Esophagus muscularis mucosa (tissue), 4 donors: Measurements from ENCODE around the gene ST6GALNAC3.

Source experiments
- EP300 ChIP-seq: sonication (generic); formaldehyde crosslinking; IDR thresholded peaks from one replicate; pipeline ENCODE4 v1.6.1; 2017; ENCODE audit warnings: antibody characterized with exemption
- POLR2A ChIP-seq: fragments of 450-650 bp; IDR thresholded peaks from one replicate; pipeline ENCODE4 v1.6.1; 2017; ENCODE audit warnings: antibody characterized with exemption, moderate library complexity, mild to moderate bottlenecking, low read depth
- POLR2AphosphoS5 ChIP-seq, 2 donors: sonication (generic); formaldehyde crosslinking; IDR thresholded peaks; one replicate each; pipeline ENCODE4 v1.6.1; 2017; ENCODE audit warnings: antibody characterized with exemption in 2 of 2
- TF ChIP-seq, protein P1 (sequence below), 3 experiments: fragments of 200-600 bp in 2 of 3; fragments of 450-650 bp in 1 of 3; sonication (generic) in 2 of 3; IDR thresholded peaks; one replicate each; pipeline ENCODE4 v1.5.1; 2017 to 2019; ENCODE audit warnings: antibody characterized with exemption in 3 of 3, mild to moderate bottlenecking in 2 of 3, moderate library complexity in 1 of 3

DNA sequence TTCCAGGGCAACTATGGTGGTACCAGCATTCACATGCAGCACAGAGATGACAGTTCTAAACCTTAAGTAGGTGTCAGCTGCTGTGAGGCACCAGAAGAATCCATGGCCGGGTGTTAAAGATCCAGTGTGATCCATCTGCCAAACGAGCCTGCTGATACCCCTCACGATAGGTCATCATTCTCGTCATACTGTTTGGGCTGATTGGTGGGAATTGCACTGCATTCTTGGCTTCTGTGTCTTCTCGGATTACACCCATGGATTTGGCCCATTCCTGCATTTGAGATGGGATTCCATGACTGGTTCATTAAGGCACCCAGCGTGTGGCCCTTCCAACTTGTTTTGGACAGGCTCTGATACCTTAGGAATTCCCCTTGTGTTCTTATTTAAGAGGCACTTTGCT lies 55.2 kb downstream of the ST6GALNAC3 start:
- TF ChIP-seq, protein P1, sequence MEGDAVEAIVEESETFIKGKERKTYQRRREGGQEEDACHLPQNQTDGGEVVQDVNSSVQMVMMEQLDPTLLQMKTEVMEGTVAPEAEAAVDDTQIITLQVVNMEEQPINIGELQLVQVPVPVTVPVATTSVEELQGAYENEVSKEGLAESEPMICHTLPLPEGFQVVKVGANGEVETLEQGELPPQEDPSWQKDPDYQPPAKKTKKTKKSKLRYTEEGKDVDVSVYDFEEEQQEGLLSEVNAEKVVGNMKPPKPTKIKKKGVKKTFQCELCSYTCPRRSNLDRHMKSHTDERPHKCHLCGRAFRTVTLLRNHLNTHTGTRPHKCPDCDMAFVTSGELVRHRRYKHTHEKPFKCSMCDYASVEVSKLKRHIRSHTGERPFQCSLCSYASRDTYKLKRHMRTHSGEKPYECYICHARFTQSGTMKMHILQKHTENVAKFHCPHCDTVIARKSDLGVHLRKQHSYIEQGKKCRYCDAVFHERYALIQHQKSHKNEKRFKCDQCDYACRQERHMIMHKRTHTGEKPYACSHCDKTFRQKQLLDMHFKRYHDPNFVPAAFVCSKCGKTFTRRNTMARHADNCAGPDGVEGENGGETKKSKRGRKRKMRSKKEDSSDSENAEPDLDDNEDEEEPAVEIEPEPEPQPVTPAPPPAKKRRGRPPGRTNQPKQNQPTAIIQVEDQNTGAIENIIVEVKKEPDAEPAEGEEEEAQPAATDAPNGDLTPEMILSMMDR (IDR thresholded peaks at IDR 0.05): no peak
- TF ChIP-seq POLR2AphosphoS5 (IDR thresholded peaks at IDR 0.05): no peak
- TF ChIP-seq POLR2A: no peak
- TF ChIP-seq EP300: no peak
